Activated CD4-positive, alpha-beta T cell treated with anti-CD3 and anti-CD28 coated beads for 48 hours (primary cell): ENCODE results near the gene MAP3K8.
A peak's percentile ranks its signal among the peaks of the same experiment; 100 is the strongest.
"Not testable (repeated sequence)": the region's sequence is repeated elsewhere in the genome, so short reads cannot be mapped to it uniquely, and the experiment has no call there.

Experiments used
- DNase-seq: peaks from one replicate; pipeline ENCODE4 v3.0.0-alpha.2; 2020

Gene MAP3K8

GRCh38 chr10:30453764-30454527, 20.0 kb downstream of the MAP3K8 start:
- DNase-seq = no peak

- no peak for DNase-seq
These were observed 20.9 kb downstream of the MAP3K8 start for GRCh38 chr10:30454744-30455510.

- DNase-seq = peak; percentile 8
These were observed 21.8 kb downstream of the MAP3K8 start for GRCh38 chr10:30455816-30456215.

GRCh38 chr10:30456266-30456665, 22.3 kb downstream of the MAP3K8 start:
- DNase-seq = peak; percentile 16

- no peak for DNase-seq
These were observed 25.3 kb downstream of the MAP3K8 start for GRCh38 chr10:30459283-30459682.

GRCh38 chr10:30460121-30460520, 26.1 kb downstream of the MAP3K8 start:
- DNase-seq = no peak

GRCh38 chr10:30462513-30462912, 28.5 kb downstream of the MAP3K8 start:
- no peak for DNase-seq

GRCh38 chr10:30463944-30464451, 30.0 kb downstream of the MAP3K8 start:
- no peak for DNase-seq

GRCh38 chr10:30464675-30465074, 30.7 kb downstream of the MAP3K8 start:
- DNase-seq = no peak

- no peak for DNase-seq
These were observed 32.5 kb downstream of the MAP3K8 start for GRCh38 chr10:30466445-30466844.

GRCh38 chr10:30467651-30468338, 33.8 kb downstream of the MAP3K8 start:
- DNase-seq = no peak

- DNase-seq = no peak
These were observed 38.6 kb downstream of the MAP3K8 start for GRCh38 chr10:30472414-30473155.

- not testable (repeated sequence) for DNase-seq
These were observed 41.5 kb downstream of the MAP3K8 start for GRCh38 chr10:30475515-30475914.

- no peak for DNase-seq
These were observed 42.6 kb downstream of the MAP3K8 start for GRCh38 chr10:30476511-30477155.

GRCh38 chr10:30479513-30479912, 45.5 kb downstream of the MAP3K8 start:
- DNase-seq = not testable (repeated sequence)

- no peak for DNase-seq
These were observed 47.6 kb downstream of the MAP3K8 start for GRCh38 chr10:30481603-30482002.

GRCh38 chr10:30488316-30488715, 54.3 kb downstream of the MAP3K8 start:
- DNase-seq = no peak

- DNase-seq = no peak
These were observed 55.4 kb downstream of the MAP3K8 start for GRCh38 chr10:30489346-30489745.

GRCh38 chr10:30490289-30491000, 56.5 kb downstream of the MAP3K8 start:
- DNase-seq = no peak

GRCh38 chr10:30491204-30491915, 57.4 kb downstream of the MAP3K8 start:
- no peak for DNase-seq
